Measurements from ENCODE around the gene SUPT4H1. TPM values are rescaled to one million over a fixed set of nuclear protein-coding genes. Genes with fewer than 3 reads are reported as not detected.

Gene SUPT4H1
- polyA plus RNA-seq, 1 donor (not counting 4 experiments of a cell fraction or from before 2014, with no cell fraction given) = 206 TPM

GRCh38 chr17:58335061-58335731, 16.8 kb downstream of the SUPT4H1 start:
- DNase-seq (ENCODE audit: low read depth, low spot score) = no peak
- peak overlapping the region; percentile 47 for H2AFZ ChIP-seq (ENCODE audit: control insufficient read depth, low read length)
- no peak overlapping the region for H3K4me3 ChIP-seq (ENCODE audit: control insufficient read depth in 2 of 3, extremely low read depth in 1 of 3, insufficient read depth in 2 of 3, low read depth in 1 of 3, low read length in 3 of 3)
- H3K36me3 ChIP-seq (ENCODE audit: control insufficient read depth in 2 of 2, extremely low read depth in 1 of 2, insufficient read depth in 2 of 2, low read length in 2 of 2) = no peaks in the 10 kb centered on the region
- peak overlapping the region; percentile 16 for H3K4me2 ChIP-seq (ENCODE audit: control insufficient read depth, extremely low read depth, insufficient read depth, low read depth, low read length)
- no peaks in the 10 kb centered on the region for H3K79me2 ChIP-seq (ENCODE audit: control insufficient read depth, insufficient read depth, low read length)
- no peaks in the 10 kb centered on the region for H3K9me3 ChIP-seq (ENCODE audit: control insufficient read depth, low read depth, low read length)
- no peaks in the 10 kb centered on the region for H4K20me1 ChIP-seq (ENCODE audit: control insufficient read depth, extremely low read depth, insufficient read depth, low read length)
- TF ChIP-seq CTCF (optimal IDR thresholded peaks at IDR 0.05 in 1 of 3, IDR thresholded peaks at IDR 0.05 in 1 of 3, conservative IDR thresholded peaks at IDR 0.05 in 1 of 3; ENCODE audit: extremely low read depth in 1 of 3, insufficient read depth in 2 of 3, low read length in 3 of 3) (no peak), EZH2 (IDR thresholded peaks at IDR 0.05; ENCODE audit: low read length) (no peak)
- FAIRE-seq = no peak
- no peaks in the 10 kb centered on the region for H3K9me1 ChIP-seq (ENCODE audit: control insufficient read depth, extremely low read depth, insufficient read depth, low read length)
- H3K9ac ChIP-seq (ENCODE audit: control insufficient read depth, extremely low read depth, insufficient read depth, low read length) = no peak overlapping the region
- no peak overlapping the region for H3K27ac ChIP-seq (ENCODE audit: control insufficient read depth, insufficient read depth, low read length)
- dilution Hi-C loops (cut with MboI; ENCODE audit: extremely low pct_ligation_motif_present, low sequenced_read_pairs) = no loop called here
- no peaks in the 10 kb centered on the region for H3K27me3 ChIP-seq (ENCODE audit: control insufficient read depth, extremely low read depth, insufficient read depth, low read length)
- H3K4me1 ChIP-seq (ENCODE audit: control insufficient read depth, extremely low read depth, insufficient read depth, low read length) = peaks cover 19% of the 10 kb centered on the region

DNA sequence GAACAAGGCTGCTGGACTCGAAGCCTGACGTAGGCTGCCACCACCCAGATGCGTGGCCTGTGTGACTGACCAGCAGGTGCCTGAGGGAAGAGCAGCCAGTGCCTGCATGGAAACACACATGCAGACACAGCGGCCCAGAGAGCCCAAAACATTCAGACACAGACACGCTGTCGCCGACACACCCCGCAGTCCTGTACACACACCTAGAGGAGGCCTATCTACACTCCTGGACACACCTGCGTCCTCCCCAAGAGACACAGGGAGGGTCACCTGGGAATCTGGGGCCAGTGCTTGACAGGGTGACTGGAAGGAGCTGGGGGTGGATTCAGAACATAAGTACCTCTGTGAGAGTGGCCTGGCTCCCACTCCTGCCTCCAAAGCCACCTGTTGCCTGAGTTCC, 17.3 kb downstream of the SUPT4H1 start:
- dilution Hi-C loops (cut with MboI; ENCODE audit: extremely low pct_ligation_motif_present, low sequenced_read_pairs) = no loop called here
- Histone ChIP-seq H2AFZ (ENCODE audit: control insufficient read depth, low read length) (no peak overlapping the region), H3K9ac (ENCODE audit: control insufficient read depth, extremely low read depth, insufficient read depth, low read length) (no peak overlapping the region), H3K4me1 (ENCODE audit: control insufficient read depth, extremely low read depth, insufficient read depth, low read length) (peaks cover 19% of the 10 kb centered on the region), H3K27ac (ENCODE audit: control insufficient read depth, insufficient read depth, low read length) (no peak overlapping the region), H3K36me3 (ENCODE audit: control insufficient read depth in 2 of 2, extremely low read depth in 1 of 2, insufficient read depth in 2 of 2, low read length in 2 of 2) (no peaks in the 10 kb centered on the region), H3K79me2 (ENCODE audit: control insufficient read depth, insufficient read depth, low read length) (no peaks in the 10 kb centered on the region), H3K27me3 (ENCODE audit: control insufficient read depth, extremely low read depth, insufficient read depth, low read length) (no peaks in the 10 kb centered on the region), H3K9me1 (ENCODE audit: control insufficient read depth, extremely low read depth, insufficient read depth, low read length) (no peaks in the 10 kb centered on the region), H3K9me3 (ENCODE audit: control insufficient read depth, low read depth, low read length) (no peaks in the 10 kb centered on the region), H4K20me1 (ENCODE audit: control insufficient read depth, extremely low read depth, insufficient read depth, low read length) (no peaks in the 10 kb centered on the region), H3K4me3 (ENCODE audit: control insufficient read depth in 2 of 3, extremely low read depth in 1 of 3, insufficient read depth in 2 of 3, low read depth in 1 of 3, low read length in 3 of 3) (no peak overlapping the region), H3K4me2 (ENCODE audit: control insufficient read depth, extremely low read depth, insufficient read depth, low read depth, low read length) (no peak overlapping the region)
- TF ChIP-seq EZH2 (IDR thresholded peaks at IDR 0.05; ENCODE audit: low read length) (no peak), CTCF (optimal IDR thresholded peaks at IDR 0.05 in 1 of 3, IDR thresholded peaks at IDR 0.05 in 1 of 3, conservative IDR thresholded peaks at IDR 0.05 in 1 of 3; ENCODE audit: extremely low read depth in 1 of 3, insufficient read depth in 2 of 3, low read length in 3 of 3) (no peak)
- FAIRE-seq = no peak
- DNase-seq (ENCODE audit: low read depth, low spot score) = no peak
